Ovary (tissue), 9 donors: ENCODE data around the gene UNC5C. TPM values are rescaled to one million over a fixed set of nuclear protein-coding genes. Genes with fewer than 3 reads are reported as not detected.

ENCODE experiments used
- DNase-seq, 5 donors: peaks; one replicate each; pipeline ENCODE4 v3.0.0-alpha.2; 2019 to 2020
- H3K27ac ChIP-seq, 2 donors: fragments of 200-600 bp; one replicate each; pipeline versions ENCODE4 v1.5.1 to v1.8.0; 2019 to 2022
- H3K27me3 ChIP-seq: fragments of 200-600 bp; one replicate; pipeline ENCODE4 v1.8.0; 2022
- H3K36me3 ChIP-seq: fragments of 200-600 bp; sonication (generic); one replicate; pipeline ENCODE4 v1.5.1; 2019
- H3K4me1 ChIP-seq: one replicate; pipeline ENCODE4 v1.8.1; 2013; ENCODE audit warnings: mild to moderate bottlenecking, moderate library complexity; ENCODE audit not compliant: insufficient read depth
- H3K4me3 ChIP-seq: fragments of 200-600 bp; sonication (generic); one replicate; pipeline ENCODE4 v1.5.1; 2017
- H3K9me3 ChIP-seq, 2 donors: fragments of 200-600 bp in 1 of 2; sonication (generic) in 1 of 2; one replicate each; pipeline versions ENCODE4 v1.5.1 to v1.8.1; 2013 to 2019; ENCODE audit warnings: mild to moderate bottlenecking in 1 of 2, moderate library complexity in 1 of 2
- CTCF ChIP-seq, 3 donors: fragments of 450-650 bp in 2 of 3; fragments of 200-600 bp in 1 of 3; IDR thresholded peaks; one replicate each; pipeline versions ENCODE4 v1.5.1 to v1.8.0; 2016 to 2022; ENCODE audit warnings: antibody characterized with exemption in 3 of 3, mild to moderate bottlenecking in 1 of 3
- EP300 ChIP-seq: sonication (generic); formaldehyde crosslinking; IDR thresholded peaks from one replicate; pipeline ENCODE4 v1.6.1; 2017; ENCODE audit warnings: antibody characterized with exemption
- POLR2A ChIP-seq: fragments of 450-650 bp; IDR thresholded peaks from one replicate; pipeline ENCODE4 v1.6.1; 2017; ENCODE audit warnings: antibody characterized with exemption, mild to moderate bottlenecking, moderate library complexity
- WGBS, 3 donors: extraction: QIAGEN DNeasy Blood & Tissue Kit in 1 of 3; methylation state at CpG; one replicate each; pipeline versions ENCODE4 v1.1.5 to v1.1.7; 2013 to 2017; 5-methylcytosine and 5-hydroxymethylcytosine counted together
- intact Hi-C, 4 donors: fragments of 100-400 bp; cut with DNase I; formaldehyde crosslinking; loops; one replicate each; pipeline versions ENCODE4 v1.11.0 to v1.15.1; 2022 to 2023
- polyA plus RNA-seq, 2 donors: library from polyadenylated mRNA; stranded (reverse); fragments of 200-250 nt in 1 of 2; fragments of 350-450 nt in 1 of 2; fragmentation: Illumina TruSeq in 1 of 2; extraction: RNeasy Lipid Tissue Mini Kit (QIAGEN cat#74804) in 1 of 2; gene quantifications; one replicate each; pipeline ENCODE4 v1.2.3, GENCODE V29; 2013 to 2014
- total RNA-seq, 7 donors: library from RNA; depleted of rRNA in 2 of 7; stranded (reverse); fragments of >200 nt in 2 of 7; fragmentation: NEBNext Ultra II Directional in 3 of 7; extraction: Animal tissue kit (Norgen Biotek cat#: 25700) in 3 of 7; gene quantifications; one replicate each; pipeline versions ENCODE4 v1.1.0 to v1.2.4, GENCODE V29; 2016 to 2023
- donor health status: DM: no; HTN: no; CAD: no; lungs with moderate emphysema.
- donor health status: DM: no; HTN: no; CAD: no.
- donor health status: Bipolar disorder and iron deficiency.
- donor health status: DM: yes; HTN: yes; CAD: no.
- donor health status: DM: no; HTN: no; CAD: no.
- donor health status: DM: yes; HTN: yes; CAD: no.

UNC5C gene
- total and polyA plus RNA-seq, 9 donors: 1.8 to 9.4 (median 3.9) TPM

DNA sequence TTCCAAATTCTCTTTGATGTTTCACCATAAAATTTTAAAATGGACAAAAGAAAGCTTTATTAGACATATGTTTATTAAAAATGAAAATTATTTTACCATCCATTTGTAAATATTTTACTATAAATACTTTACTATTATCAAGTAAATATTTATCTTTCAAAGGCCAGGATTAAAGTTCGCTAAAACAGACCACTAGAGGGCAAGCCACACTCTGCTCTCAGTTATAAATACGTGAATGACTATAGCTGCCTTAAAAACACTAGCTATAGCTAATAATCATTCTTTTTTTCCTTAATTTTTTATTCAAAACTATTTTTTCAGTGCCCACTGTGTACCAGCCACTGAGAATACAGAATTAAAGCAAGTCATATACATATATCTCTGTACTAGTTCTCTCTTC lies 38.6 kb downstream of the UNC5C start:
- no peaks in the 10 kb centered on the region for H3K27me3 ChIP-seq
- intact Hi-C loops: no loop called here
- H3K27ac ChIP-seq: no peak overlapping the region
- no peak overlapping the region for H3K4me3 ChIP-seq
- DNase-seq: no peak
- H3K36me3 ChIP-seq: no peaks in the 10 kb centered on the region
- peak in 2 of 3 donors; percentile 48 for TF ChIP-seq CTCF (IDR thresholded peaks at IDR 0.05)
- no peak for TF ChIP-seq POLR2A
- 6 to 7% (median 7%) methylated on average over 2 of the region's 2 CpGs for WGBS, 3 donors
- H3K9me3 ChIP-seq: no peaks in the 10 kb centered on the region
- H3K4me1 ChIP-seq: no peaks in the 10 kb centered on the region

DNA sequence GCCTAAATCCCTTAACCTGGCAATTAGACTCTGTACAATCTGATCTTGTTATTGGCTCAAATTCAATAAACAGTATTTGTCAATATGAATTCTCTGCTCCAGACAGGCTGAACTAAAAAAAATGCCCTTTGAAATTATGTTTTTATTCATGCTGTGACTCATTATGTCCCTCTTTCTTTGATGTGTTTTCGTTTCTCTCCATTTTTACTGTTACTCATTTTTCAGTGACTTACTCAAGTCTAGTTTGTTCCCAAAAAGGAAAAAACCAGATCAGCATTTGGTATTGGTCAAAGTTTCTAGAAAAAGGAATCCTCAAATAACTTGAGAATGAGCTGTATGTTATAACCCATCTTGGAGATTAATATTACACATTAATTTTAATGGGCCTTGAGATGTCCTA lies 40.4 kb downstream of the UNC5C start:
- 25 to 45% (median 35%) methylated on average over 1 of the region's 1 CpG for WGBS, 3 donors
- no peak for DNase-seq
- TF ChIP-seq CTCF (IDR thresholded peaks at IDR 0.05) (no peak), EP300 (no peak), POLR2A (no peak)
- H3K9me3 ChIP-seq: no peaks in the 10 kb centered on the region
- no peaks in the 10 kb centered on the region for H3K4me1 ChIP-seq
- intact Hi-C loops: no loop called here
- no peaks in the 10 kb centered on the region for H3K27me3 ChIP-seq
- no peak overlapping the region for H3K27ac ChIP-seq
- H3K36me3 ChIP-seq: no peaks in the 10 kb centered on the region
- H3K4me3 ChIP-seq: no peak overlapping the region

GRCh38 chr4:95507561-95507960 lies 41.2 kb downstream of the UNC5C start:
- 92 to 97% (median 94%) methylated on average over 5 of the region's 5 CpGs for WGBS, 3 donors
- H3K27me3 ChIP-seq: no peaks in the 10 kb centered on the region

DNA sequence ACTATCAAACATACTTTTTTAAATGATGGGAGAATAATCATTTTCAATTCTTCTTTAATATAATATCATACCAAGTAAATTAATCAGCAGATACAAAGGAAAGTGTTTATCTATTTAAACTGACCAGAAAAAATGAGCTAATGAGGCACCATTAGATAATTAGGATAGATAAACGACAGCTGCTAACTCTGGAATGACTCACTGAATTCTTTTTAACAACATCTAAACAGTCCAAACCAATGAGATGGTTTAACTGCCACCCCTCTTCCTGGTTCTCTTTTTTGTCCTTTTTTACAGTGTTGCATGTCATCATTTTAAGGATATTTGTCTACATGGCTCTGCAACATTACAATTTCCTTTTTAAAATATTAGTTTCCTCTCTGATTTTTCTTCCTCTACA lies 41.6 kb downstream of the UNC5C start:
- Histone ChIP-seq H3K36me3 (no peaks in the 10 kb centered on the region), H3K27me3 (no peaks in the 10 kb centered on the region), H3K27ac (no peak overlapping the region), H3K4me1 (no peaks in the 10 kb centered on the region), H3K4me3 (no peak overlapping the region), H3K9me3 (no peaks in the 10 kb centered on the region)
- 36 to 43% (median 39%) methylated on average over 1 of the region's 1 CpG for WGBS, 3 donors
- intact Hi-C loops: no loop called here
- TF ChIP-seq EP300: no peak
- no peak for TF ChIP-seq CTCF (IDR thresholded peaks at IDR 0.05)
- no peak for TF ChIP-seq POLR2A
- DNase-seq: no peak

More at GRCh38 chr4:95507561-95507960, 41.2 kb downstream of the UNC5C start:
- intact Hi-C loops: no loop called here
- TF ChIP-seq POLR2A: no peak
- TF ChIP-seq CTCF (IDR thresholded peaks at IDR 0.05): no peak
- no peak for TF ChIP-seq EP300
- no peak overlapping the region for H3K4me3 ChIP-seq
- no peaks in the 10 kb centered on the region for H3K9me3 ChIP-seq
- no peaks in the 10 kb centered on the region for H3K4me1 ChIP-seq
- H3K27ac ChIP-seq: no peak overlapping the region
- no peaks in the 10 kb centered on the region for H3K36me3 ChIP-seq
- DNase-seq: no peak

GRCh38 chr4:95506264-95506663 lies 42.5 kb downstream of the UNC5C start:
- WGBS, 3 donors: 88 to 92% (median 92%) methylated on average over 4 of the region's 4 CpGs

More at GRCh38 chr4:95506264-95506663, 42.5 kb downstream of the UNC5C start:
- no peaks in the 10 kb centered on the region for H3K9me3 ChIP-seq
- intact Hi-C loops: no loop called here
- no peak overlapping the region for H3K27ac ChIP-seq
- DNase-seq: no peak
- no peaks in the 10 kb centered on the region for H3K27me3 ChIP-seq
- no peak for TF ChIP-seq EP300
- no peak for TF ChIP-seq POLR2A
- no peak for TF ChIP-seq CTCF (IDR thresholded peaks at IDR 0.05)
- no peaks in the 10 kb centered on the region for H3K36me3 ChIP-seq
- H3K4me3 ChIP-seq: no peak overlapping the region
- no peaks in the 10 kb centered on the region for H3K4me1 ChIP-seq
